ENCODE results near the gene GPRIN2.

- no peak for TF ChIP-seq CTCF (IDR thresholded peaks at IDR 0.05; ENCODE audit: low read depth, low read length, poor library complexity, severe bottlenecking)
- TF ChIP-seq EZH2phosphoT487 (IDR thresholded peaks at IDR 0.05; ENCODE audit: borderline replicate concordance, low read length), result no peak
Measured at GRCh38 chr10:46536781-46537180, 19.7 kb downstream of the GPRIN2 start.

All from DOHH2 (cell line).